Raji (cell line): ENCODE measurements around the gene GRIK2.

Experiments used
- POLR2A ChIP-seq: IDR thresholded peaks from 2 replicates; pipeline ENCODE4 v1.6.1; 2011; ENCODE audit warnings: low read depth, low read length, control low read depth; ENCODE audit not compliant: insufficient read depth

Gene GRIK2

GRCh38 chr6:101803136-101803535, 409.6 kb downstream of the GRIK2 start:
- no peak for TF ChIP-seq POLR2A

DNA sequence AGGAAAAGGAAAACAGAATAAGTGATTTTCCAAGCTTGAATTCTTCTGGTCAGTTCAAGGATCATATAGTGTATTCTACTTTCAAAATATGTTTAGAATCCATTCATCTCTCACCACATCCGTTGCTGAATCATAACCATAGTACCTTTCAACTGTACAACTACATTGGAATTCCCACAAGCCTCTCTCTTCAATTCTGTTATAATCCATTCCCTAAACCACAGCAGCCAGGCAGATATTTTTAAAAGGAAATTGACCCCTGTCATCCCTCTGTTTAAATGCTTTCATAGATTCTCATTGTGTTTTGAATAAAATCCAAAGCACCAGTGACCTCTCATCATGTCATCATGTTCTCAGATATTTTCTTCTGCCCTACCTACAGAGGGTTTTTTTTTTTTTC, 412.7 kb downstream of the GRIK2 start:
- TF ChIP-seq POLR2A: no peak

DNA sequence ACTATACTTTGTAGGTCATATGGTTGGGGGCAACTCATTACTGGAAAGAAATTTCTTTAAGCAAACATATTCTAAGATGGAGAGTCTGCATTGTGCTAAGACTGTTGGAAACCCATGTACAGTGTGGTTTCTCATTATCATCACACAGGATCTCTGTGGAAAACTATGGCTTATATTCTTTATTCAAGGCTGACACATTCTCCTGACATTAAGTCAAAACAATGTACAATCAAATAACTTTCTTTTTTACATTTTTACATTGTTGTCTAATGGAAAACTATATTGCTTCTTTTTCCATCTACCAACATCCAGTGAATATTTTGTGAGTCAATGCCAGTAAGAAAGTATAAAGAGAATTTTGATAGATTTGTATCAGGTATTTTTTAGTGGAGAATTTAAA, 417.6 kb downstream of the GRIK2 start:
- TF ChIP-seq POLR2A: no peak

GRCh38 chr6:101816716-101817115, 423.2 kb downstream of the GRIK2 start:
- TF ChIP-seq POLR2A: no peak

DNA sequence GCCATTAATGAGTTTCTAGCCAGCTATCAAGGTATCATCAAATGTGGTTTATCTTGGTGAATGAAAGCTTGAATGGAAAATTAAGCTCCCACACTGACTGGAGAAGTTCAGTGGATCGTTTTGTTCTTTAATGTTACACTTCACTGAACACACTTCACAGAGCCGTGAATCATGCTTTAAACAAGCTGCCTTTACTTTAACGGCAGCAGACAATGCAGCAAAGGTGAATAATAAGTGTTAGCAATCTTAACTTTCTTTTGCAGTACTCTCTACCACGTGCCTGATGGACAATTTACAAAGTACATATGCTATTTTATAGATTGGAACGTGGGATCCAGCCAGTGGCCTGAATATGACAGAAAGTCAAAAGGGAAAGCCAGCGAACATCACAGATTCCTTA, 424.5 kb downstream of the GRIK2 start:
- no peak for TF ChIP-seq POLR2A

- no peak for TF ChIP-seq POLR2A
Observed at GRCh38 chr6:101824551-101825345, 431.2 kb downstream of the GRIK2 start.

DNA sequence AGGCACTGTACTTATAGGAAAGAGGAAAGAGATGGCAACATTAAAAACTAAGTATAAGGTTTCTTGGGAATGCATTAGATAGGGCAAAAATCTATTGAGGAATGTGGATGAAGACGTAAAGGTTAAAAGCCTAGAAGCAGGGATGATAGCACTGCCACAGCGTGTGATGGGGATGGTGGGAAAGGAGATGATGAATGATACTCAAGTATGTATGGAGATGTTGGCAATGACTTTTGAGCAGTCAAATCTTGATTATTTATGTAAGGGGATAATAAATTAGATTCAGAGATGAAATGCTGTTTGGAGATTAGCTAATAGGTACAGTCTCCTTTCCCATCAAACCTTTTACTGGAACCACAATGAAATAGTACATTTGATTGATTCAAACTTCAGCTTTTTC, 432.8 kb downstream of the GRIK2 start:
- no peak for TF ChIP-seq POLR2A

GRCh38 chr6:101826678-101827077, 433.2 kb downstream of the GRIK2 start:
- TF ChIP-seq POLR2A: no peak

GRCh38 chr6:101830501-101831031, 437.1 kb downstream of the GRIK2 start:
- TF ChIP-seq POLR2A: no peak

- TF ChIP-seq POLR2A: no peak
Observed at GRCh38 chr6:101832371-101832770, 438.9 kb downstream of the GRIK2 start.

DNA sequence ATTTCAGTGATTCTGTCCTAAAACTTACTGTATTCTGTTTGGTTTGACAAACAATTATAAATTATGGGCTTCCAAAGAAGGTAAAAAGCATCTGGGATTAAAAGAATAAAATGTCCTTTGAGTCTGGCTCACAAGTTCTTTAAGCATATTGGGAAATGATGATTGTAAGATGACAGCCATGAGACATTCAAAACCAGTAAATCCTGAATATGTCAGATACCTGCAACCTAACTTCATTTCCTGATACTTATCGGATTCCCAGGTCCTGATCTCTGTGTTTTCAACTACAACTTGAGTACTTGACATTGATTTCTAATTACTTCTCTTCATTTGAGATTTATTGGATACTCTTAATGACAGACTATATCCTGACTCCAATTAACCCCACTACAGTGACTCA, 446.6 kb downstream of the GRIK2 start:
- TF ChIP-seq POLR2A: no peak

DNA sequence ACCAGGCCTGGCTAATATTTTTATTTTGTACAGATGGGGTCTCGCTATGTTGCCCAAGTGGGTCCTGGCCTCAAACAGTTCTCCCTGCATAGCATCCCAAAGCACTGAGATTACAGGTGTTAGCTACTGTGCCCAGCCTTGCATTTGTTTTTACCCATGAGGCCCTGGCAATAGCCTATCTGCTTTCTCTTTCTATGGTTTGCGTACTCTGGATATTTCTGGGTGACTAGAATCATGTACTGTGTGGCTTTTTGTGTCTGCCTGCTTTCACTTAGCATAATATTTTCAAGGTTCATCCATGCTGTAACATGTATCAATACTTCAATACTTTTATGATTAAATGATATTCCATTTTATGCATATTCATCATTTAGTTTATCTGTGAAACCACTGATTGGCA, 451.7 kb downstream of the GRIK2 start:
- no peak for TF ChIP-seq POLR2A

- TF ChIP-seq POLR2A: no peak
Observed at GRCh38 chr6:101845621-101846020, 452.1 kb downstream of the GRIK2 start.

DNA sequence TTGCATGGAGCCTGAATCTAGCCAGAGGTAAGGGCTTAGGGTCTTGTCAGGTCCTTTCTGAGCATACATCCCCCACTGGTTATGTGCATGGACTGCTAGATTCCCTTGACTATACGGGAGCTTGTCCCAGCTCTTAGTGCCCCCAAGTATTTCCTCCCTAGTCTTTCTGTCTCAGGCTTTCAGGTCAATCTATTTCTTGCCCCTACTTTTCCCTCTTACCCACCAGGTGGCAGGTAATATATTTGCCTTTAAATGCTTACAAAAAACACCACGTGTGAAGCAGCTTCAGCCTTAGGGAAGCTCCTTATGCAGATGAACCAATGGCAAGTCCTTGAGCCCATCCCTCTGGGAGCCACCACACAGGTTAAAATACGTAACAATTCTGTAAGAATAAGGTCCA, 454.2 kb downstream of the GRIK2 start:
- TF ChIP-seq POLR2A: no peak

DNA sequence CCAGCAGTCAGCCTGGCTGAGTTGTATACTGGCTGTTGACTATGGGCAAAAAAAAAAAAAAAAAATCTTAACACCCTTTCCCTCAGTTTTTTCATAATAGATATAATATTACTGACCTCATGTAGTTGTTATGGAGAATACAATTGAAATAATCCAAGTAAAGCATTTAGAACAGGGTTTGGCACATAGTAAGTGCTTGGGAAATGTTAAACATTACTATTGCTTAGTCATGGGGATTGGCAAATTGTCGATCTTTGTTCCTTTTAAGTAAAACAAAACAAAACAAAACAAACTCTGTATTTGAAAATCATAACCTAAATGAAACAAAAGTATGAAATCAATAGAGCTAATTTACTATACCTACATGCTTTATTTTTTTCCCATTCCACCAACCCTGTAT, 458.4 kb downstream of the GRIK2 start:
- TF ChIP-seq POLR2A: no peak

DNA sequence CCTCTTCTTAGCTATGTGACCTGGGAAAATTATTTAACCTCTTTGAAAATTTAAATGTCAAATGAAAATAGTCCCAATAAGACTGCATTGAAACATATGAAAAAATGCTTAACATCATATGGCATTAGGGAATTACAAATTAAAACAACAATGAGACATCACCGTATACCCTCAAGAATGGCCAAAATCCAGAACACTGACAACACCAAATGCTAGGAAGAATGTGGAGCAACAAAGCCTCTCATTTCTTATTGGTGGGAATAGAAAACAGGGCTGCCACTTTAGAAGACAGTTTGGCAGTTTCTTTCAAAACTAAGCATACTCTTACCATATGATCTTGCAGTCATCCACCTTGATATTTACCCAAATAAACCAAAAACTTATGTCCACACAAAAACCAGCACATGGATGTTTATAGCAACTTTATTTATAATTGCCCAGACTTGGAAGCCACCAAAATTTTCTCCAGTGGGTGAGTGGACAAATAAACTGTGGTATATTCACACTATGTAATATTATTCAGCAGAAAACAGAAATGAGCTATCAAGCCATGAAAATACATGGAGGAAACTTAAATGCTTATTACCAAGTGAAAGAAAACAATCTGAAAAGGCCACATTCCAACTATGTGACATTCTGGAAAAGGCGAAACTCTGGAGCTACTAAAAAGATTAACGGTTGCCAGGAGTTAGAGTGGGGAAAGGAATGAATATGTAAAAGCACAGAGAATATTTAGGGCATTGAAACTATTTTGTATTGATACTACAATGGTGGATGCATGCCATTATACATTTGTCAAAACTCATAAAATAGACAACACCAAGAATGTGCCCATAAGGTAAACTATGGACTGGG, 459.9 kb downstream of the GRIK2 start:
- no peak for TF ChIP-seq POLR2A
